Measurements from ENCODE around the gene HORMAD2. TPM values are rescaled to one million over a fixed set of nuclear protein-coding genes. Genes with fewer than 3 reads are reported as not detected.

HORMAD2 gene
- total RNA-seq, 1 donor from 2014 or later: not detected

GRCh38 chr22:30116362-30117117, 36.3 kb downstream of the HORMAD2 start:
- H3K36me3 ChIP-seq (ENCODE audit: control insufficient read depth, insufficient read depth, low read length): no peaks in the 10 kb centered on the region

GRCh38 chr22:30117256-30117655, 37.0 kb downstream of the HORMAD2 start:
- no peak for DNase-seq (ENCODE audit: low read depth)
- no peaks in the 10 kb centered on the region for H3K27me3 ChIP-seq (ENCODE audit: control insufficient read depth, insufficient read depth, low read length)
- no peaks in the 10 kb centered on the region for H3K36me3 ChIP-seq (ENCODE audit: control insufficient read depth, insufficient read depth, low read length)
- no peak overlapping the region for H3K4me3 ChIP-seq (ENCODE audit: low read depth, low read length)
- TF ChIP-seq CTCF (IDR thresholded peaks at IDR 0.05; ENCODE audit: insufficient read depth, low read length, poor library complexity, severe bottlenecking): no peak

More at GRCh38 chr22:30116362-30117117, 36.3 kb downstream of the HORMAD2 start:
- no peak for TF ChIP-seq CTCF (IDR thresholded peaks at IDR 0.05; ENCODE audit: insufficient read depth, low read length, poor library complexity, severe bottlenecking)
- no peak for DNase-seq (ENCODE audit: low read depth)
- Histone ChIP-seq H3K27me3 (ENCODE audit: control insufficient read depth, insufficient read depth, low read length) (no peaks in the 10 kb centered on the region), H3K4me3 (ENCODE audit: low read depth, low read length) (no peak overlapping the region)

- TF ChIP-seq CTCF (IDR thresholded peaks at IDR 0.05; ENCODE audit: insufficient read depth, low read length, poor library complexity, severe bottlenecking): no peak
- Histone ChIP-seq H3K27me3 (ENCODE audit: control insufficient read depth, insufficient read depth, low read length) (no peaks in the 10 kb centered on the region), H3K4me3 (ENCODE audit: low read depth, low read length) (no peak overlapping the region), H3K36me3 (ENCODE audit: control insufficient read depth, insufficient read depth, low read length) (no peaks in the 10 kb centered on the region)
- DNase-seq (ENCODE audit: low read depth): no peak
Observed at GRCh38 chr22:30118291-30118690, 38.0 kb downstream of the HORMAD2 start.

GRCh38 chr22:30121960-30122359, 41.7 kb downstream of the HORMAD2 start:
- no peak overlapping the region for H3K4me3 ChIP-seq (ENCODE audit: low read depth, low read length)
- no peaks in the 10 kb centered on the region for H3K27me3 ChIP-seq (ENCODE audit: control insufficient read depth, insufficient read depth, low read length)
- no peaks in the 10 kb centered on the region for H3K36me3 ChIP-seq (ENCODE audit: control insufficient read depth, insufficient read depth, low read length)
- DNase-seq (ENCODE audit: low read depth): no peak
- no peak for TF ChIP-seq CTCF (IDR thresholded peaks at IDR 0.05; ENCODE audit: insufficient read depth, low read length, poor library complexity, severe bottlenecking)

- H3K4me3 ChIP-seq (ENCODE audit: low read depth, low read length): no peak overlapping the region
- H3K36me3 ChIP-seq (ENCODE audit: control insufficient read depth, insufficient read depth, low read length): no peaks in the 10 kb centered on the region
- no peaks in the 10 kb centered on the region for H3K27me3 ChIP-seq (ENCODE audit: control insufficient read depth, insufficient read depth, low read length)
- no peak for TF ChIP-seq CTCF (IDR thresholded peaks at IDR 0.05; ENCODE audit: insufficient read depth, low read length, poor library complexity, severe bottlenecking)
- no peak for DNase-seq (ENCODE audit: low read depth)
Observed at GRCh38 chr22:30123463-30123862, 43.2 kb downstream of the HORMAD2 start.

DNA sequence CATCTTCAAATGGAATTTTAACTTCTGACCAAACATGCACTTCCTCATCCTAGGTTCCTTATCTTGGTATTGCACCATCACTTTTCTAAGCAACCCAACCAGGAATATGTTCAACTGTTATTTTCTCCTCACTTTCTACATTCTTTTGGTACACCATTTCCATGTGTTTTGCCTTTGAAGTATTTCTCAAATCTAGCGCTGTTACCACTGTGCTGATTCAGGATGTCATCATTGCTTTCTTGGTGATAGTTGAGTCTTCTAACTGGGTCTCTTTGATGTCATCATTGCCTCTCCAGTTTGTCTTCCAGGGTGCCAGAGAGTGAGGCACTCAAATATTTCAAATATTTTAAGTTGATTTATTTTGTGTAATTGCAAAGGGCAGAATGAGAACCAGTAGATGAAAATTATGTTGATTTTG, 47.5 kb downstream of the HORMAD2 start:
- DNase-seq (ENCODE audit: low read depth): no peak
- H3K27me3 ChIP-seq (ENCODE audit: control insufficient read depth, insufficient read depth, low read length): no peaks in the 10 kb centered on the region
- no peak overlapping the region for H3K4me3 ChIP-seq (ENCODE audit: low read depth, low read length)
- H3K36me3 ChIP-seq (ENCODE audit: control insufficient read depth, insufficient read depth, low read length): no peaks in the 10 kb centered on the region
- no peak for TF ChIP-seq CTCF (IDR thresholded peaks at IDR 0.05; ENCODE audit: insufficient read depth, low read length, poor library complexity, severe bottlenecking)
